ENCODE data around the gene CHCHD6. TPM values are rescaled to one million over a fixed set of nuclear protein-coding genes. Genes with fewer than 3 reads are reported as not detected.

CHCHD6 gene
- polyA plus RNA-seq, 3 donors = 16.0 to 23.8 (median 21.9) TPM

DNA sequence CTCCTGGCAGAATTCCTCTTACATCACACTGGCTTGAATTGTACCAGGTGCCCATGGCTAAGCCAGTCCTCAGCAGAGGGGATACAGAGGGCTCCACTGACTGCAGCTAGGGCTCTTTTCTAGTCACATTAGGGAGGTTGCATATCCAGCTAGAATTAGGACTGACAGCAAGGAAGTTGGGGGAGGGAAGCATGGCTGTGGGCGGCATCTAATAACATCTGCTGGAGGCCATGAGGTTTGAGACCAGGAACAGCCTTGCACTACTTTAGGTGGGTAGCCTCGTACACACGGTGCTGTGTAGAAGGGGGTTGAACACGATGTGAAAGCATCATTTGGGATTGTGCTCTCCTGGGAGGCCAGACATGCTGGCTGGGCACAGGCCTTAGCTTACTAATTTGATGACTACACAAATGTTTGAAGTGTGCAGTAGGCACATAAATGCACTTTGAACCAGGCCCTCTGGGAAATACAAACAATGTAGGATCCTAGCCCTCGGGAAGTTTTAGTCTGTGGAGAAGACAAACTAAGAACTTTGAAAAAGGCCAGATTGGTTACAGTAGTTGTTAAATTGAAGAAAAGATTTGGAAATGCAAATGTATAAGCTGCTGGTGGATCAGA lies 30.2 kb downstream of the CHCHD6 start:
- DNase-seq = no peak

DNA sequence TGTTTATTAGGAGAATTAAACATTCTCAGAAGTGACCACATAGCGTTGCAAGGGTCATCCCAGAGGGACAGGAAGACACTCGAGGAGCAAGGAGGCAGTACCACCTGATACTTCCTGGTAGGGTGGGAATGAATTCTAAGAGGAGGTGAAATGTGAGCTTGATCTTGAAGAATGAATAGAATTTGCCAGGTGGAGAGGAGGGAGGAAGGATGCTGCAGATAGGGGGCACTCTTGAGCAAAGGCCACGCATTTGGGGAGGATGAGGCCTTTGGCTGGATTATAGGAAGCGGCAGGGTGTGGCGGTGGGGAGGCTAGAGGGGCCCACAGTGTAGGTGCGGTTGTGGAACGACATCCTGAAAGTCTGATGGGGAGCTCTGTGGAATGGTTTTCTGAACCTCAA lies 33.5 kb downstream of the CHCHD6 start:
- no peak for DNase-seq

DNA sequence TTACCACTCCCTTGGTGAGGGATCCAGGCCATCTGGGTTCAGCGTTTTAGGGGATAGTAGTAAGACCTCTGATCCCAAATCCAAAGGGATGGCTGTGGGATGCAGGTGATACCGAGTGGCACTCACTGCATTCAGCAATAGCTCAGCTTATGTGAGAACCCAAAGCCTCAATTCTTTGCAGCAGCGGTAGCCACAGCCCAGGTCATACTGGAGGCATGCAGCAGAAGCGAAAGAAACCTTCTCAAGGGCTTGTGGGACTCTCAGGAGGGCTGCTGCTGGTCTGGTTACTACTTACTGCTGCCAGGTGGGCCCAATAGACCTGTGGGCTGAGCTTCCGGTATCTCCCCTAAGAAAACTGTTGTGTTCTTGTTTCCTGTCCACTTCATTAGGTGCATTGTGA lies 38.0 kb downstream of the CHCHD6 start:
- no peak for DNase-seq

DNA sequence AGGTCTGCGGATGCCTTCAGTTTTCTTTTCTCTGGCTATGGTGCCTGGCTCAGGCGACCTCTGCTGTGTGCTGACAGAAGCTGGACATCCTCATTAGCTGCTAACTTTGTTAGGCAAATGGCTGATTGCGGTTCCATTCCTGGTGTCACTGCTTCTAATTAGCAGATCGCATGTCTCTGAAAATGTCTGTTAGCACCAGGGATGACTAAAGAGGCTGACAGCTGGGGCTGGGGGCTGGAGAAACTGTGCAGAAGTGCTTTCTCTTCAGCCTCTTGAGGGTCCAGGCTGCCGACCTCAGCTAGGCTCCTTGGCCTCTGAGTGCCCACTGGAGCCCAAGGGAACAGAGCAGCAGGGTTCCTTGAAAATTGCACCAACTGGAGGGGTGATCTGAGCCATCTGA lies 39.3 kb downstream of the CHCHD6 start:
- DNase-seq = no peak

DNA sequence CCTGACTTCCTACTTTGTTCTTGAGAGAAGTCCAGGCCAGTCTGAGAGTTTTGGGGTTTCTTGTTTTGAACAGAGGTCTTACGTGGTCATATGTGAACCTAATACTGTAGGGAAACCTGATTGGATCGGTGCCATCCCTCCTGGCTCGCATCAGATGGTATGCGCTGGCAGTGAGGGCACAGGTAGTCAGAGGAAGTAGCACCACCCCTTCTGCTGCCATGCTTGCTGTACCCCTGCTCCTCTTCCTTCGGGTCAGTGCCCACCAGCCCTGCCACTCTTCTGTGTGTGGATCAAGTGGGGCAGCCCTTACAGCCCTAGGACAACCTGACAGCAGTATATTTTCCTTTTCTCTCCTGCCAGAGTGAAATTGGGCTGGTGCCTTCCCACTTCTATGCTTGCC lies 39.7 kb downstream of the CHCHD6 start:
- no peak for DNase-seq

DNA sequence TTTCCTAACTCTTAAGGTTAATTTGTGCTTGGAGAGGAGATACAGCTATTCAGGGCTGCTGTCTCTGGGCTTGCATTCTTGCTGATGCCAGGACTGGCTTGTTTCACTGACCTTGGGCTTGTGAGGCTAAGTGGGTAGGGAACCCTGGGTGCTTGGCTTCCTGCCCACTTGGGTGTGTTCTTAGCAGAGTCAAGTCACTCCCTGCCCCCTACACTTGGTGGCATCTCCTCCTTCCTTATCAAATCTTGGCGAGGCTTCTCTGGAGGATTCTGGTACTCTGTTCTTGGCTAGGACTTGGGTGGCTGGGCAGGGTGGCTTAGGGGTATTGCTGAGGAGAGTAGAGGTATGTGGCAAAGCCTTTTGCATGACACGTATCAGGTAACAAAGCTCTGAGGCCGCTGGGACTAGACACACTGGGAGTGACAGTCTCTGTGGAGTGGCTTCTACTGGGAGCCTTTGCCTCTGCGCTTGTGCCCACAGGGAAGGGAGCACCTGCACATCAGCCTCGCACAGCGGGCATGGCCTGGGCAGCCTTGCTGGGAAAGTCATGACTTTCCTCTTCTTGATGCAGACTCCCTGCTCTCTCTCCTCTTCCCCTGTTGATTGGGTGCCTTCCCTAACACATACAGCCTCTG lies 41.8 kb downstream of the CHCHD6 start:
- no peak for DNase-seq

DNA sequence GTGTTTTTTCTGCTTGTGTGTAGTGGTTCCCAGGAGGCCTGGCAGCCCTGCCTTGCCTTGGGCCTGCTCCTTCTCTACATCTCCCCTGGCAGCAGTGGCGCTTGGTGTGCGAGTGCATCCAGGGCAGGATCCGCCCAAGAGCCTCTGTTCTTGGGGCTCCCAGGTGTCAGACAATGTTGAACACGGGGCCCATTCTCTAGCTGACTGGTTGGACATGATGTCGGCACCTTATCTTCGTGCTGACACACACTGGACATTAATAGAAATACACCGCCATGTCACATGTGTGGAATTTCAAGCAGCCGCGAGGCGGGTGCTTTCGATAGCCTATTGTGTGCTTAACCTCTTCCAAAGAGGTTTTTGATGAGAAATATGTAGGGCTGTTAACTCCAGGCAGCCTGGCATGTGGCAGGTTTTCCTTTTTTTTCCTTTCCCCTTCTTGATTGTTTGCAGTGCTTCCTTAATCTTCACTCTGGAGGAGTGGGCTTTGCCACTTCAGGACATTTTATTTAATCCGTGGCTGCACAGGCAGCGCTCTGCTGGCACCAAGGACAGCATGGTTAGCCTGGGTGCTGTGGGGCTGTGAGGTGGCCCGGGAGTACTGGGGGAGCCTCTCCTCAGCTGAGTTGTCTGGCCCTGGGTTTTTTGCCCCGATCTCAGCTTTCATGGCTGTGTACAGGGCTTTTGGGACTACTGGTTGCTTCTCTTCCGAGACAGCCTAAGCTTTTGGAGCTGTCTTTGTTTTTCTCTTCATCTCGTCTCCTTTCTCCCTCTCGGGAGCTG lies 42.5 kb downstream of the CHCHD6 start:
- DNase-seq = peak; percentile 27

DNA sequence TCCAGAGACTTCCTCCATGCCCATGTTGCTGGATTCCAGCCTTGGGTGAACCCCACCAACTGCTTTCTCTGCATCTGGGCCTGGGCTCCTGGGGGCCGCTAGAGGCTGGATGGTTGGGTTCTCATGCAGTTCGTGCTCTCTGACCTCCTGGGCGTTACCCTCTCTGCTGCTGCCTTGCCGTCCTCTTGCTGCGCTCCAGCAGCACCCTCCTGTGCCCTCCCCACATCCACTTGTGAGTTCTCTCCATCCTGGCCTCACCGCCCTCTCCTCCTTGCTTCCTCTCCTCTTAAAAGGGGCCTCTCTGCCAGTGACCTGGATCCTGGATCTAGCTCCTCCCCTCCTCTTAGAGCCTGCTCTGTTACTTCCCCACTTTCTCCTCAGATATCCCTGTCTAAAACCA lies 43.7 kb downstream of the CHCHD6 start:
- DNase-seq = no peak

DNA sequence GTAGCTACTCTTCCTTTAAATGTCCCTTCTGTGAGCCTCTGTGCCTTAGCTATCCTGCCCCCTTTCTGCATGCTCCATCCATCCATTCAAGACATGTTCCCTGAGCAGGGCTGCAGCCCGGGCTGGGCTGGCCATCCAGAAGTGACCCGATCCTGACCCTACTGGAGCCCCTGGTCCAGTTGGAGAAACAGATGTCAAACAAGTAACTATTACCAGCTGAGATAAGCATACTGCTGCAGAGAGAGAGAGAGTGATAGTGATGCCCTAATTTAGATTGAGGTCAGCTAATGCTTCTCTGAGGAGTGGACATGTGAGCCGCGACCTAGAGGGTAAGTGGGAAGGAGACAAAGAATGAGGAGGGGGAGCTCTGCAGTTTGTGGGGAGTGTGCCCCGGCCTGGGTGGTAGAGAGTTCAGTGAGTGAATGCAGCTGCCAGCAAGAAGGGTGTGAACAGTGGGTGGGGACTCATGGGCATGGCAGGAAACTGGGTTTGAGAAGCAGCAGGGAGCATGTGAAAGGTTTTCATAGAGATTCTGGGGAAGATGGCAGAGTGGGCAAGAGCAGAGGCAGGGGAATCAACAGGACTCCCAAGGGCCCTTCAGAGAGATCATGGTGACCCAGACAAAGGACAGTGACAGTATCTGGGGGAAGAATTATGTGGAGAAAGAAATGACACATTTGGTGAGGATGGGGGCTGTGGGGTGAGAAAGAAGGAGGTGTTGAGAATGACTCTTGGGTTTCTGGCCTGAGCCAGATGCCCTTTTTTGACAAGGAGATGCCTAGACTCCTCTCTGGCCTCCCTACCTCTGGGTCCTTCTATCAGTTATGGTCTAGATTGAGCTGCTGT lies 44.9 kb downstream of the CHCHD6 start:
- no peak for DNase-seq

DNA sequence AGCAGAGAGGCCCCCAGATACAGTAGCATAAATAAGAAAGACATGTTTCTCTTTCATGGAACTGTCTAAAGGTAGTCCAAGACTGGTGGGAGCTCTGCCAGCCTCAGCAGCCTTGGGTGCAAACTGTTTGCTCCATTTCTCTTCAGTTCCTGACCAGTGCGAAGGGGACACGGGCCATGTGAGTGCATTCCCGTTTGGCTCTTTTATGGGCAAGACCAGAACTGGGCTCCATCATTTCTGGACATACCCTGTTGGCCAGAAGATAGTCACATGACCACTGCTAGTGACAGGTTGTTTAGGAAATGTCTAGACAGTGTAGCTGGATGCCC lies 45.5 kb downstream of the CHCHD6 start:
- DNase-seq = no peak

DNA sequence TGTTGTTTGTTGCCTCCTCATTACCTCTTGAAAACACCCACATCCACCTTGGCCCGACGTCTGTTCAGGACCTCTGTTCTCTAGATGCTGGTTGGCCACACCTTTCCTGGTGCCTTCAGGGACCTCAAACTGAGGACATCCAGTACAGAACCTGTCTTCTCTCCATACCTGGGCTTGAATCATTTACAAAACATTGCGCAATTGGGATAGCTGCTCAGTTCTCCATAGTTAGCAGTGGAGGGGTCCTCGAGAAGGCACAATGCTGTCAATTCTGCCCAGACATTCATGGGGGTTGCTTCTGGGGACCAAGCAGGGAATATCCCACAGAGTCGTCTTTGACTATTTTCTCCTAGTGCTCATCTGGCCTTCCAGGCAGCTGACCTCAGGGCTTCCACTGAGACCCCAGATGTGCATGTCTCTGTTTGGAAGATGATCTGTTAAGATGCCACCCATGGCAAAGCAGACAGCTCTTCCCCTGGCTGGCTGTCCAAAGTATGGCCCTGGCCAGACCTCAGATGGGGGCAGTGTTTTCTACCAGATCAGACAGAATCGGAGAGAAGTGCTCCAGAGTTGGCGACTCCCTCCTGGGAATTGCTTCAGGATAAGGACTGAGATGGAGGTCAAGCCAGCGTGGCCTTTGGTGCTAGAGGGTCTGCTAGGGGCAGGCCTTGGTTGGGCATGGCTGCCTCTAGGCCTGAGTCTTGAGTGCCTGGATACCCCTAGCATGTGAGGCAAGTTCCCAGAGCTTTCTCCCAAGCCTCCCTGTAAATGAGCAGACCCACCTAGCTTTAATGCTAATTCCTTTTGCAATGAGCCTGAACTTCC lies 46.1 kb downstream of the CHCHD6 start:
- no peak for DNase-seq

DNA sequence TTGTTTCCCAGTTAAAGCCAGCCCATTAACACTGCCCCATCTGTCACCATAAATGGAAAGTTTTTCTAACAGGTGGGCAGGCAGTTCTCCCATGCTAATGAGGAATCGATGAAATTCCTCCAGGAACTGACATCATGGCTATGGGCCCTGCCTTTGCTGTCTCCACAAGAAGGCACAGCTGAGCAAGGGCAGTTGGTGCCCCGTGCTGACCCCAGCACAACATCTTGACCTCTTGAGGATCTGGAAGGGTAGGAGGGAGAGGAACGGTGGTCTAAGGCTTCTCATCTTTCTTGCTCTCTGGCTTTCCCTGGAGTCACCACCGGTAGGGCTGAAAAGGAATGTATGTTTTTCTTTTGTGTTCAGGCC lies 46.7 kb downstream of the CHCHD6 start:
- no peak for DNase-seq

DNA sequence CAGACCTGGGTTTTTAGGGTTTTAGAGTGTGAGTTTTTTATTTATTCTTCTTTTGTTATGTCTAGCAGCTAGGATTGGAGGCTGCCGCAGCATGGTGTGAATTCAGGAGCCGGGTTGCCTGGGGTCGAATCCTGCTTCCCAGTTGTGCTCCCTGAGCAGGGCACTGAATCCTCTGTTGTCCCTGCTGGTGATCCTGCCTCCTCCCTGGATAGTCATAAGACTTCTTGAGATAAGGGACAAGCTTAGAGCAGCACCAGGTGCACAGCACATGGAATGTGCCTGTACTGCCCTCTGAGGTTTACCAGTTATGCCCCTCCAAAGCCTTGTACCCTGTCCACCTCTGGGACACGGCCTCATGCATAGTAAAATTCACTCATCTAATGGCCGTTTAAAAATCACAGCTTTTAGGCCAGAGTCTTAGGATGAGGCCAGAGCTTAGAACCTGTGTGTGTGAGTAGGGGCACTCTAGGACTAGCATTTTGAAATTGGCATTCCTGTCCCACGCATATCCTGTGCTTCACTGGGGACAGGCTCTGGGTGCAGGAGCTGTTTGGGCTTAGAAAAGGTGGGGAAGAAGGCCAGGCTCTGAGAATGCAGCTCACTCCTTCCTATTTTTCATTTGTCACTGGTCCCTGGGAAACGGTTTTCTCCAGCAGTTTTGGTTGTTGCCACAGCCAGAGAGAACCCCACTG lies 47.7 kb downstream of the CHCHD6 start:
- DNase-seq = no peak

DNA sequence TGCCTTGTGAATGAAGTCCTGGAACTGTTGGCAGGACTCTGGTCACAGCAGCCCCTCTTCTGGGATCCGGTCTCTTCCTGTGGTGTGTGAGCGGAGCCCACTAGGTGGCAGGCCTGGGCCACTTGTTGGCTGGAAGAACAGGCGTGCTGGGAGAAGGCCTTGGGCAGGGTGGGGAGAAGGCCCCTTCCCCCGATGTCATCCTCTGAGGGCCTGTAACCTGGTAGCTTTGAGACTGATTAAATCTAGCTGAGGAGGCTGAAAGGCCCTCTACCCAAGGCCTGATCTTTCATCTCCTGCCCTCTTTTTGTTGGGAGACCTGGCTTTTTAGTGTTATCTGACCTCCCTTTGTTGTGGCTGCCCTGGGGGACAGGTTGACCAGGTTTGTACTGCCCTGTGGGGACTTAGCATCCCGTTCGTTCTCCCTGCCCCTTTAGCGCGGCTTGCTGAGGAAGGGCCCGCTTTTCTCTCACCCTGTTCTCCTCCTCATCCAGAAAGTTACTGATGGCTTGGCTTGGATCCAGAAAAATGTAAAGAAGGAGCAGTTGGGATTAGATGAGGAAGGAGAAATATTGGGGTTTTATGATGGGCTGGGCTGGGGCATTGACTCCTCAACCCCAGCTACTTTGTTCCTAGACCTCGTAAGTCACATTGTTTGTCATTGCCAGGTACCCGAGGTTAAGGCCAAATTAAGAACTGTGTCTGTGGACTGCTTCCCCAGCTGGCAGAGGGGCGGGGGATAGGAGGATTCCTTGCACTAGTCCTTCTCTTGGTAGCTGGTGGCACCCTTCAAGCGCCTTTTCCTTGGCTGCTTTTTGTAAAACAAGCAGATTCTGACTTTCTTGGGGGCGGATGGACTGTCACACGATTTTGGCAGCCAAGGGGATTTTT lies 48.5 kb downstream of the CHCHD6 start:
- DNase-seq = peak; percentile 68

DNA sequence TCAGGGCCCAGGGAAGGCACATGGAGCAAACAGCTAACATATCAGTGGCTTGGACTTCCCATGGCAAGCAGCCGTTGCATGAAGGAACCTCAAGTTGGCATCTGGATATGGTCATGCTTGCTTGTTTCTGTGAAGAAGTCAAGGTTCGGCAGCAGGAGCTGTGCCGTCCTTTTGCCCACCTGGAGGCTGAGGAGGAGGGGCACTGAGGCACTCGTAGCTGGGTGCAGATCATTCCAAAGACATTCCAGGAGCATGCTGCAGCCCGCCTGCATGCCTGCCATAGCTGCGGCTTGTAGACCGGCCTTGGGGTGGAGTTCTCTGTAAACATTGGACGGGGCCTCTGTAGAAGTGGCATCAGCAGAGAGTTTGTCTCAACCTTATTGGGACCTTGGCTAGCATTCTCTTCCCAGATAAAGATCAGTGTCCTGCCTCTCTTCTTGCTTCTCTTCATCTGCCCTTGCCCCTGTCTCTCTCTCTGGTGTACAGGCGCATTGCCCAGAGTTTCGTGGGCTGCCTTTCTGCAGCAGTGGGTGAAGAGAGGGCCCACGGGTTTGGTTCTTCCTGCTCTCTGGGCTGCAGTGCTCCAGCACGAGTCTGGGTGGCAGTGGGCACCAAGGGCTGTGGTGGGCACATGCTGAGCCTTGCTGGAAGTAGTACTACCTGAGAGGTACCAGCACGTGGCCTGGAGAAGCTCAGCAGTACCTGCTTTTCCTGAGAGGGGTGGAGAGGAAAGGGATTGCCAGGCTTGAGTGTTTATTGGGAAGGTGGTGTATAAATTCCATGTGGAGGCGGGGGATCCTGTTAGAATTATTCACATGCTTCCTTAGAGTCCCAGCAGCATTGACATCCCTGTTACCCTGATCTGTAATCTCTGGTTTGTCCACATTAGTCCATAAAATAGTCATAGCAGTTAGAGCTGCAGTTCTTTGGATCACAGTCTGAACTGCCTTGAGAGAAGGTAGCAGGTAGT lies 49.4 kb downstream of the CHCHD6 start:
- DNase-seq = no peak

DNA sequence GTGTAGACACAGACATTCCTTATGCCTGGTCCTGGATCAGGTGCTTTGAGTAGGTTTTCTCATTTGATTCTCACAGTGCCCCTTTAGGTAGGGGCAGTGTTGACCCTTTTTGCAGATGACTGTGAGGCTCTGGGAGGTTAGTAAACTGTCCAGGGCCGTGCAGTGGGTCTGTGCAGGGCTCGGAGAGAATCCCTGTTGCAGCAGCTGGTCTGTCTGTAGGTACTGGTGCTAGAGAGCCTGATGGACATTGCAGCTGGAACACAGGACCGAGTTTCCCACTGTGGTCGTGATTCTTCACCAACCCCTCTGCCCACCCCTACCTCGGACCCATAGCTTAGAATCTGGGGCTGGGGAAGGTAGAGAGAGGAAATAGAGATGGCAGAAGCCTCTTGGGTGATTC lies 51.8 kb downstream of the CHCHD6 start:
- no peak for DNase-seq

DNA sequence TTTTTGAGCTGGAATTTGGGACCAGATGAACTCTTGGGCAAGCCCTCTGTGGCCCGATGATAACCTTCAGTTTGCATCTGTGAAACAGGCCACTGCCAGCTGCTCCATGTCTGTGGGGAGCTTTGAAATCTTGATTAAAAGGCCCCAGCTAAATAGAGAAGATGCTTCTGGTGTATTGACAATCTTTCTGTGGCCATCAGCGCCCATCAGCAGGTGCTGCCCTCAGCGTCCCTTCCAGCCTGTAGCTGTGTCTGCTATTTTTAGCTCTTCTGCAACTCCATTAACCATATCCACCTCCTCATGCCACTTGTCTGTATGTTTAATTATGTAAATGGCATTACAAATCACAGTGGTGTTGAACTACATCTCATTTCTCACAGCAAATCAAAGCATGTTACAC lies 54.0 kb downstream of the CHCHD6 start:
- DNase-seq = no peak

DNA sequence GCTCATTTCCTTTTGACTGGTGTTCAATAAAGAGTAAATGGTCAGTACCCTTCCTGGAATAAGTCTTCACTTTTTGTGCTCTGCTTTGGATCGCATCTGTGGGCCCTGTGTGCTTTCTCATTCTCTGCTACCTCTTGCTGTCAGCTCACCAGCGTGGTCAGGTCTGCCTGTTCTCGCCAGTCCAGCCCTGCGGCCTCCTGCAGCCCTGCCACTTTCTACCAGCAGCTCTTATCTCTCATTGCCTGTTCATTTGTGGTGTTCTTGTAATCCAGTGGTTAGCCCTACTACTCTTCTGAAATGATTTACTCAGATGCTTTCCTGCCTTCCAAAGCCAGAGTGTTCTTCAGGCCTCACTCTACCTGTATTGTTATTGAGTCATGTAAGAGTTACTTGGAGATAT lies 54.8 kb downstream of the CHCHD6 start:
- no peak for DNase-seq

DNA sequence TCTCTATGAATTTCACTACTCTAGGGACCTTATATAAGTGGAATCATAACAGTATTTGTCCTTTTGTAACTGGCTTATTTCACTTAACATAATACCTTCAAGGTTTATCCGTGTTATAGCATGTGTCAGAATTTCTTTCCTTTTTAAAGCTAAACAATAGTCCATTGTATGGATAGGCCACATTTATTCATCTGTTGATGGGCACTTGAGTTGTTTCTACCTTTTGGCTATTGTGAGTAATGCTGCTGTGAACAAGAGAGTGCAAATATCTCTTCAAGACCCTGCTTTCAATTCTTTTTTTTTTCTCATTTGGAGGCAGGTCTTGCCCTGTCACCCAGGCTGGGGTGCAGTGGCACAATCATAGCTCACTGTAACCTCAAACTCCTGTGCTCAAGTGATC lies 56.5 kb downstream of the CHCHD6 start:
- DNase-seq = no peak
